ENCODE results near the gene DAZAP2. TPM values are rescaled to one million over a fixed set of nuclear protein-coding genes. Genes with fewer than 3 reads are reported as not detected.

DAZAP2 gene
- total and polyA plus RNA-seq, 2 of the 13 experiments (the other 11 are each of a cell fraction or from before 2014, with no cell fraction given), result 64.5 to 222 TPM

- no peak for TF ChIP-seq ATF5 (CRISPR knock-in tag; IDR thresholded peaks at IDR 0.05; ENCODE audit: low read depth)
- TF ChIP-seq ZNF567 (CRISPR knock-in tag; IDR thresholded peaks at IDR 0.05; ENCODE audit: borderline replicate concordance), result no peak
- no peak for TF ChIP-seq ZHX2 (IDR thresholded peaks at IDR 0.05; ENCODE audit: low read depth)
- no peak for TF ChIP-seq ZHX2 (CRISPR knock-in tag; IDR thresholded peaks at IDR 0.05; ENCODE audit: borderline replicate concordance)
- 0 out of 2 replicates have a peak, but pooled peaks have one; percentile 14 for TF ChIP-seq ETV5 (CRISPR knock-in tag; IDR thresholded peaks at IDR 0.05; ENCODE audit: borderline replicate concordance)
- TF ChIP-seq KAT8 (CRISPR knock-in tag; IDR thresholded peaks at IDR 0.05), result 0 out of 2 replicates have a peak, but pooled peaks have one; percentile 22
- no peak for TF ChIP-seq PAX8 (CRISPR knock-in tag; IDR thresholded peaks at IDR 0.05; ENCODE audit: borderline replicate concordance)
- peak; percentile 18; the same call in 1 of the 2 replicates for TF ChIP-seq ARID4A (CRISPR knock-in tag; IDR thresholded peaks at IDR 0.05; ENCODE audit: borderline replicate concordance)
These were observed 30.8 kb downstream of the DAZAP2 start (continued) for GRCh38 chr12:51269174-51270066.

Data from HepG2 (cell line).